PC-9 (cell line): ENCODE measurements around the gene CABP5. TPM values are rescaled to one million over a fixed set of nuclear protein-coding genes. Genes with fewer than 3 reads are reported as not detected.

Experiments
- BruUV-seq: library from RNA; stranded (reverse); fragments of 400-500 nt; replicated peaks from 2 replicates; lab custom pipeline; 2021; lab: Mats Ljungman, UMichigan
- CTCF ChIA-PET: fragments of 300-600 bp; sonication (Branson Sonifier 250); formaldehyde crosslinking; loops from one replicate; lab custom pipeline; 2022; ENCODE audit warnings: antibody characterized with exemption; lab: Charles Lee
- POLR2A ChIA-PET: fragments of 300-600 bp; sonication (Branson Sonifier 250); formaldehyde crosslinking; loops from one replicate; lab custom pipeline; 2022; ENCODE audit warnings: antibody characterized with exemption; ENCODE audit not compliant: unreplicated experiment; lab: Charles Lee
- DNase-seq, 2 experiments: peaks; one replicate each; pipeline versions ENCODE4 v3.0.0 to v3.0.0-alpha.2; 2015 to 2022; ENCODE audit warnings: mixed read lengths in 1 of 2
- H2AFZ ChIP-seq: fragments of 200-600 bp; sonication (generic); 2 replicates; pipeline ENCODE4 v1.8.1; 2017; ENCODE audit warnings: antibody characterized with exemption
- H3F3A ChIP-seq: fragments of 200-600 bp; sonication (generic); 2 replicates; pipeline ENCODE4 v1.8.1; 2017; ENCODE audit warnings: antibody characterized with exemption, mild to moderate bottlenecking, low read depth; ENCODE audit not compliant: insufficient read depth
- H3K27ac ChIP-seq: fragments of 200-600 bp; sonication (generic); 2 replicates; pipeline ENCODE4 v1.6.1; 2016; ENCODE audit warnings: mixed run types
- H3K27me3 ChIP-seq: fragments of 200-600 bp; sonication (generic); 2 replicates; pipeline ENCODE4 v1.6.1; 2016; ENCODE audit warnings: low read depth, mixed run types; ENCODE audit not compliant: insufficient read depth
- H3K36me3 ChIP-seq: fragments of 200-600 bp; sonication (generic); 2 replicates; pipeline ENCODE4 v1.6.1; 2016; ENCODE audit warnings: low read depth, mixed run types
- H3K4me1 ChIP-seq: fragments of 200-600 bp; sonication (generic); replicated peaks from 2 replicates; pipeline ENCODE4 v1.6.1; 2016; ENCODE audit warnings: mixed run types; ENCODE audit not compliant: insufficient read depth
- H3K4me2 ChIP-seq: fragments of 200-600 bp; sonication (generic); 2 replicates; pipeline ENCODE4 v1.6.1; 2017; ENCODE audit warnings: mixed run types
- H3K4me3 ChIP-seq: fragments of 200-600 bp; sonication (generic); 2 replicates; pipeline ENCODE4 v1.6.1; 2016; ENCODE audit warnings: mixed run types
- H3K79me2 ChIP-seq: fragments of 200-600 bp; sonication (generic); 2 replicates; pipeline ENCODE4 v1.6.1; 2017; ENCODE audit warnings: low read depth, mixed run types
- H3K9me2 ChIP-seq: fragments of 200-600 bp; sonication (generic); 2 replicates; pipeline ENCODE4 v1.8.1; 2017; ENCODE audit warnings: mild to moderate bottlenecking; ENCODE audit not compliant: insufficient read depth
- H3K9me3 ChIP-seq: fragments of 200-600 bp; sonication (generic); 2 replicates; pipeline ENCODE4 v1.8.1; 2016; ENCODE audit warnings: low read depth; ENCODE audit not compliant: insufficient read depth
- H4K20me1 ChIP-seq: fragments of 200-600 bp; sonication (generic); 2 replicates; pipeline ENCODE4 v1.8.1; 2017; ENCODE audit not compliant: insufficient read depth
- EZH2 ChIP-seq: fragments of 200-600 bp; sonication (generic); IDR thresholded peaks from 2 replicates; pipeline ENCODE4 v1.8.0; 2017; ENCODE audit warnings: antibody characterized with exemption, low read depth
- intact Hi-C: fragments of 100-400 bp; cut with micrococcal nuclease; formaldehyde crosslinking; loops from one replicate; pipeline ENCODE4 v1.10.0; 2022; ENCODE audit not compliant: unreplicated experiment
- total RNA-seq: library from RNA; stranded (reverse); gene quantifications from 2 replicates; pipeline ENCODE4 v1.2.3, GENCODE V29; 2021
- TF ChIP-seq, protein P1 (sequence below): fragments of 200-600 bp; sonication (generic); conservative IDR thresholded peaks from 2 replicates; pipeline ENCODE4 v1.6.1; 2017; ENCODE audit warnings: mixed run types, antibody characterized with exemption, mild to moderate bottlenecking, moderate library complexity

CABP5 gene
- total RNA-seq, 1 experiment from 2014 or later: not detected

DNA sequence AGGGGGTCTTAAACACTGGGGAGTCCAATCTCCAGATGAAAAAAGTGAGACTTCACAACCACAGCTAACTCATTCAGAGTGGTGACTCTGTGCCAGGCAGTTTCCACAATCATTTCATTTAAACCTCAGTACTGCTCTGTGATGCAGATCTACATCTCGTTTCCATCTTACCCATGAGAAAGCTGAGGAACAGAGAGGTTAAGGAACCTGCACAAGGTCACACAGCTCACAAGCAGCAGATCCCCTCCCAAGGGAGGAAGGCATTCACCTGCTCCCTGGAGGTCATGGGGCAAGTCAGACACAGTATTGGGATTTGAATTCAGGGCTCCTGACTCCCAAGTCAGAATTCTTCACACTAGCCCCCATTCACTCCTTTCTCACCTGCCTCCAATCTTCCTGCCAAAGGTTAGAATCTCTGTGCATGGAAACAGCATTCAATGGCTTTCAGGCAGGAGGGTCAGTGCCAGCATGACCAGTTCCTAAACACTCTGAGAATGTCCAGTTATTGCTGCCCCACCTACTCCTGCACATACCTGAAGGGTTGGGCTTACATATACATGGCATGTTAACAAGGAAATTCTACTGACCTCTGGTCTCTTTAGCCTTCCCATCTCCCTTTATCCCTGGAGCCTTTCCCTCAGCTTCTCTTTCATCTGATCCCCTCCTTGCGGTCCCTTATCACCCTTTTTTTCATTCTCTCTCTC lies 1.9 kb downstream of the CABP5 start:
- no peak for TF ChIP-seq EZH2
- TF ChIP-seq, protein P1, sequence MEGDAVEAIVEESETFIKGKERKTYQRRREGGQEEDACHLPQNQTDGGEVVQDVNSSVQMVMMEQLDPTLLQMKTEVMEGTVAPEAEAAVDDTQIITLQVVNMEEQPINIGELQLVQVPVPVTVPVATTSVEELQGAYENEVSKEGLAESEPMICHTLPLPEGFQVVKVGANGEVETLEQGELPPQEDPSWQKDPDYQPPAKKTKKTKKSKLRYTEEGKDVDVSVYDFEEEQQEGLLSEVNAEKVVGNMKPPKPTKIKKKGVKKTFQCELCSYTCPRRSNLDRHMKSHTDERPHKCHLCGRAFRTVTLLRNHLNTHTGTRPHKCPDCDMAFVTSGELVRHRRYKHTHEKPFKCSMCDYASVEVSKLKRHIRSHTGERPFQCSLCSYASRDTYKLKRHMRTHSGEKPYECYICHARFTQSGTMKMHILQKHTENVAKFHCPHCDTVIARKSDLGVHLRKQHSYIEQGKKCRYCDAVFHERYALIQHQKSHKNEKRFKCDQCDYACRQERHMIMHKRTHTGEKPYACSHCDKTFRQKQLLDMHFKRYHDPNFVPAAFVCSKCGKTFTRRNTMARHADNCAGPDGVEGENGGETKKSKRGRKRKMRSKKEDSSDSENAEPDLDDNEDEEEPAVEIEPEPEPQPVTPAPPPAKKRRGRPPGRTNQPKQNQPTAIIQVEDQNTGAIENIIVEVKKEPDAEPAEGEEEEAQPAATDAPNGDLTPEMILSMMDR: no peak
- H3F3A ChIP-seq: no peaks in the 10 kb centered on the region
- no TSS peak for BruUV-seq
- intact Hi-C loops: no loop called here
- no peaks in the 10 kb centered on the region for H3K36me3 ChIP-seq
- H3K27ac ChIP-seq: no peak overlapping the region
- H3K4me1 ChIP-seq: no peaks in the 10 kb centered on the region
- peaks cover 78% of the 10 kb centered on the region for H3K27me3 ChIP-seq
- H3K4me3 ChIP-seq: no peak overlapping the region
- DNase-seq: no peak
- ChIA-PET POLR2A (no interaction called here), CTCF (no interaction called here)
- no peak overlapping the region for H3K4me2 ChIP-seq
- no peak overlapping the region for H2AFZ ChIP-seq
- no peaks in the 10 kb centered on the region for H3K9me3 ChIP-seq
- H4K20me1 ChIP-seq: no peaks in the 10 kb centered on the region
- no peaks in the 10 kb centered on the region for H3K9me2 ChIP-seq
- H3K79me2 ChIP-seq: no peaks in the 10 kb centered on the region

DNA sequence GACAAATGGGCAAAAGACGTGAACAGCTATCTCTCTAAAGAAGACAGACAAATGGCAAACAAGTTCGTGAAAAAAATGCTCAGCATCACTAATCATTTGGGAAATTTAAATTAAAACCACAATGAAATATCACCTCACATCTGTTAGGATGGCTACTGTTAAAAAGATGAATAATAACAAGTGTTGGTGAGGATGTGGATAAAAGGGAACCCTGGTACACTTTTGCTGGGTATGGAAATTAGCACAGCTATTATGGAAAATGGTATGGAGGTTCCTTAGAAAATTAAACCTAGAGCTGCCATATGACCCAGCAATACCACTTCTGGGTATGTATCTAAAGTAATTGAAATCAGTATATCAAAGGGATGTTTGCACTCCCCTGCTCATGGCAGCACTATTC lies 7.1 kb downstream of the CABP5 start:
- Histone ChIP-seq H2AFZ (no peak overlapping the region), H3F3A (no peaks in the 10 kb centered on the region), H3K27ac (no peak overlapping the region), H3K4me2 (no peak overlapping the region), H3K27me3 (peaks cover 97% of the 10 kb centered on the region), H4K20me1 (no peaks in the 10 kb centered on the region), H3K36me3 (no peaks in the 10 kb centered on the region), H3K4me1 (no peaks in the 10 kb centered on the region), H3K79me2 (no peaks in the 10 kb centered on the region), H3K9me3 (peaks cover 5% of the 10 kb centered on the region; the same call in 1 of the 2 replicates), H3K4me3 (0 out of 2 replicates have a peak overlapping the region, but pooled peaks have one; percentile 3), H3K9me2 (no peaks in the 10 kb centered on the region)
- ChIA-PET POLR2A (no interaction called here), CTCF (no interaction called here)
- TF ChIP-seq EZH2: no peak
- TF ChIP-seq, protein P1: no peak
- BruUV-seq: no TSS peak
- no peak for DNase-seq
- intact Hi-C loops: no loop called here

DNA sequence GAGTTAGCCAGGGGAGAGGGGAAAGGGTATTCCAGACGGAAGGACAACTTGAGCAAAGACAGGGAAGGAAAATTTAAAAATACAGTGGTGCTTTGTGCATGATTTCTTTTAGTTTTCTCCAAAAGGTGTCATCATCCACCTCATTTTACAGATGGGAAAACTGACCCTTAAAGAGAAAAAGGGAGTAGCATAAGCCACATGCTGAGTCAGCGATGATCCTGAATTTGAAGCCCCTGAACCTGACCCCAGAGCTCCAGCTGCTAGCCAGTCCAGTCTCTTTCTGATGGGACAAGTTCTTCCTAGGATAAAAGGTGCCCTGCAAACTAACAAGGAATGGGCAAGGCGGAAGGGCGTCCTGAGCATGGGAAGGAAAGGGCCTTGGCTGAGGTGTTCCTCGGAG lies 10.3 kb downstream of the CABP5 start:
- H3K36me3 ChIP-seq: no peaks in the 10 kb centered on the region
- peaks cover 95% of the 10 kb centered on the region for H3K27me3 ChIP-seq
- ChIA-PET CTCF (no interaction called here), POLR2A (no interaction called here)
- H3K9me3 ChIP-seq: peaks cover 5% of the 10 kb centered on the region; the same call in 1 of the 2 replicates
- no peak for DNase-seq
- no TSS peak for BruUV-seq
- no peaks in the 10 kb centered on the region for H3K79me2 ChIP-seq
- no peaks in the 10 kb centered on the region for H3K9me2 ChIP-seq
- intact Hi-C loops: no loop called here
- no peaks in the 10 kb centered on the region for H3K4me1 ChIP-seq
- no peak overlapping the region for H3K4me2 ChIP-seq
- no peak overlapping the region for H2AFZ ChIP-seq
- H3F3A ChIP-seq: no peaks in the 10 kb centered on the region
- no peak overlapping the region for H3K27ac ChIP-seq
- H4K20me1 ChIP-seq: no peaks in the 10 kb centered on the region
- H3K4me3 ChIP-seq: no peak overlapping the region
- TF ChIP-seq, protein P1: no peak
- TF ChIP-seq EZH2: no peak
